Stomach (tissue), 9 donors: ENCODE data around the gene LRP1B. TPM values are rescaled to one million over a fixed set of nuclear protein-coding genes. Genes with fewer than 3 reads are reported as not detected.

Experiments used
- DNase-seq, 2 donors: peaks; one replicate each; pipeline versions ENCODE4 v3.0.0 to v3.0.0-alpha.2; 2013 to 2019
- H3K27ac ChIP-seq, 5 donors: fragments of 200-600 bp in 4 of 5; sonication (generic) in 4 of 5; one replicate each; pipeline ENCODE4 v1.5.1; 2013 to 2019; ENCODE audit warnings: mild to moderate bottlenecking in 1 of 5, moderate library complexity in 1 of 5
- H3K27me3 ChIP-seq, 3 donors: fragments of 200-600 bp; sonication (generic); one replicate each; pipeline ENCODE4 v1.5.1; 2017 to 2019; ENCODE audit warnings: mixed run types in 1 of 3
- H3K36me3 ChIP-seq, 4 donors: fragments of 200-600 bp; sonication (generic); 1 replicate in 3 of 4; 2 replicates in 1 of 4; pipeline ENCODE4 v1.5.1; 2016 to 2019
- H3K4me1 ChIP-seq, 4 donors: fragments of 200-600 bp; sonication (generic); one replicate each; pipeline ENCODE4 v1.5.1; 2016 to 2019
- H3K4me3 ChIP-seq, 4 donors: fragments of 200-600 bp; sonication (generic) in 3 of 4; one replicate each; pipeline ENCODE4 v1.5.1; 2016 to 2019; ENCODE audit warnings: mild to moderate bottlenecking in 1 of 4
- H3K9me3 ChIP-seq, 4 donors: fragments of 200-600 bp; sonication (generic); one replicate each; pipeline ENCODE4 v1.5.1; 2016 to 2019
- EP300 ChIP-seq: sonication (generic); formaldehyde crosslinking; IDR thresholded peaks from one replicate; pipeline ENCODE4 v1.6.1; 2017; ENCODE audit warnings: antibody characterized with exemption
- POLR2A ChIP-seq, 4 donors: fragments of 450-650 bp; IDR thresholded peaks; one replicate each; pipeline ENCODE4 v1.6.1; 2016; ENCODE audit warnings: antibody characterized with exemption in 4 of 4, control low read depth in 2 of 4, mild to moderate bottlenecking in 1 of 4, moderate library complexity in 1 of 4
- POLR2AphosphoS5 ChIP-seq, 3 donors: sonication (generic); formaldehyde crosslinking; IDR thresholded peaks; one replicate each; pipeline ENCODE4 v1.6.1; 2016; ENCODE audit warnings: antibody characterized with exemption in 3 of 3
- WGBS, 5 donors: extraction: QIAGEN DNeasy Blood & Tissue Kit in 3 of 5; methylation state at CpG; one replicate each; pipeline versions ENCODE4 v1.1.5 to v1.1.7; 2013 to 2018; 5-methylcytosine and 5-hydroxymethylcytosine counted together
- intact Hi-C: fragments of 100-400 bp; cut with DNase I; formaldehyde crosslinking; loops from one replicate; pipeline ENCODE4 v1.15.1; 2023; ENCODE audit warnings: low total_unique reads
- polyA plus RNA-seq, 3 donors: library from polyadenylated mRNA; stranded (reverse); fragments of 200-250 nt; gene quantifications; one replicate each; pipeline ENCODE4 v1.2.3, GENCODE V29; 2013
- total RNA-seq, 5 donors: library from RNA; depleted of rRNA; stranded (reverse); fragments of >200 nt; gene quantifications; one replicate each; pipeline versions ENCODE4 v1.1.0 to v1.2.3, GENCODE V29; 2014 to 2016
- TF ChIP-seq, protein P1 (sequence below), 7 experiments: fragments of 450-650 bp in 4 of 7; fragments of 200-600 bp in 3 of 7; sonication (generic) in 3 of 7; IDR thresholded peaks; one replicate each; pipeline ENCODE4 v1.5.1; 2016 to 2019; ENCODE audit warnings: antibody characterized with exemption in 7 of 7, control low read depth in 2 of 7, mild to moderate bottlenecking in 1 of 7
- donor health status: healthy with polysubstance abuse.
- donor health status: Bipolar disorder and iron deficiency.
- donor health status: healthy.

The LRP1B gene
- total and polyA plus RNA-seq, 8 donors: under 0.01 to 9.0 (median 0.38) TPM

DNA sequence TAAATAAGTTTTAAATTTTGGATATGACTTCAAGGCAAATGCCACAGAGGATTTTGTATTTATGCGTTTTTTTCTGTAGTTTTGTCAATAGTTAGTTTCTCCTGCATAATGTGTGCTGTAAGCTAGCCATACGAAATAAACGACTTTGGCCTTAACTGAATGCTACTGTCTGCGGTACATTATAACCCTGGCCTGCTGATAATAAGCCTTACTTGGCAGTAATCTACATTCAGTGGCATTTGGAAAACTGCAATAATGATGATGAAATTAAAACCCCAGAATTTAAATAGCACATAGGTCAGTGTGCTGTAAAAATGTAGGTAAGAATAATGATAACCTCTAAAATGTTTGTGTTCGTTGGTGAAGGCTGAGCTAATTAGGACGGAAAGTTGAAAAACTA lies 88.8 kb downstream of the LRP1B start:
- H3K27ac ChIP-seq: no peak overlapping the region
- H3K4me1 ChIP-seq: no peaks in the 10 kb centered on the region
- H3K36me3 ChIP-seq: no peaks in the 10 kb centered on the region
- DNase-seq: no peak
- intact Hi-C loops: no loop called here
- 75 to 87% (median 86%) methylated on average over 6 of the region's 6 CpGs for WGBS, 5 donors
- H3K4me3 ChIP-seq: no peak overlapping the region
- H3K27me3 ChIP-seq: no peaks in the 10 kb centered on the region
- TF ChIP-seq, protein P1, sequence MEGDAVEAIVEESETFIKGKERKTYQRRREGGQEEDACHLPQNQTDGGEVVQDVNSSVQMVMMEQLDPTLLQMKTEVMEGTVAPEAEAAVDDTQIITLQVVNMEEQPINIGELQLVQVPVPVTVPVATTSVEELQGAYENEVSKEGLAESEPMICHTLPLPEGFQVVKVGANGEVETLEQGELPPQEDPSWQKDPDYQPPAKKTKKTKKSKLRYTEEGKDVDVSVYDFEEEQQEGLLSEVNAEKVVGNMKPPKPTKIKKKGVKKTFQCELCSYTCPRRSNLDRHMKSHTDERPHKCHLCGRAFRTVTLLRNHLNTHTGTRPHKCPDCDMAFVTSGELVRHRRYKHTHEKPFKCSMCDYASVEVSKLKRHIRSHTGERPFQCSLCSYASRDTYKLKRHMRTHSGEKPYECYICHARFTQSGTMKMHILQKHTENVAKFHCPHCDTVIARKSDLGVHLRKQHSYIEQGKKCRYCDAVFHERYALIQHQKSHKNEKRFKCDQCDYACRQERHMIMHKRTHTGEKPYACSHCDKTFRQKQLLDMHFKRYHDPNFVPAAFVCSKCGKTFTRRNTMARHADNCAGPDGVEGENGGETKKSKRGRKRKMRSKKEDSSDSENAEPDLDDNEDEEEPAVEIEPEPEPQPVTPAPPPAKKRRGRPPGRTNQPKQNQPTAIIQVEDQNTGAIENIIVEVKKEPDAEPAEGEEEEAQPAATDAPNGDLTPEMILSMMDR (IDR thresholded peaks at IDR 0.05): no peak
- TF ChIP-seq EP300 (no peak), POLR2AphosphoS5 (IDR thresholded peaks at IDR 0.05) (no peak), POLR2A (IDR thresholded peaks at IDR 0.05) (no peak)
- H3K9me3 ChIP-seq: no peaks in the 10 kb centered on the region

DNA sequence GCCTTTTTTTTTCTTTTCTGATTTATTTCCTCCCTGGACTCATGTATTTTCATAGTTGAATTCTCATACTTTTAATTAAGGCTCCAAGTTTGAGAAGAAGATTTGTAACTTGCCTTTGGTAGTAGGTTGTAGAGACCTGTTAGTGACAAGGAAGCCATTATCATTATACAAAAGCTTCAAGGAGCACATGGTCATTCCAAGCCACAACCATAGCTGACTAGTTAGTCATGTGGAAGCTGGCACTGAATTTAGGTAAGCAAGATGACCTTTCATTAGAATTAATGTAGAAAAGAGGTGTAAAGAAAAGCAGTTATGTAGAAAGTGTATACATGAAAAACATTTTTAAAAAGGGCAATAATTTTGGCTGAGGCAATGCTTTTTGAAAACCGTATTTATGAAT lies 89.7 kb downstream of the LRP1B start:
- no peak overlapping the region for H3K27ac ChIP-seq
- no peaks in the 10 kb centered on the region for H3K36me3 ChIP-seq
- no peak overlapping the region for H3K4me3 ChIP-seq
- intact Hi-C loops: no loop called here
- no peaks in the 10 kb centered on the region for H3K27me3 ChIP-seq
- TF ChIP-seq POLR2A (IDR thresholded peaks at IDR 0.05) (no peak), POLR2AphosphoS5 (IDR thresholded peaks at IDR 0.05) (no peak), EP300 (no peak)
- TF ChIP-seq, protein P1 (IDR thresholded peaks at IDR 0.05): no peak
- WGBS, 5 donors: 77 to 90% (median 81%) methylated on average over 1 of the region's 1 CpG
- H3K9me3 ChIP-seq: no peaks in the 10 kb centered on the region
- no peak for DNase-seq
- no peaks in the 10 kb centered on the region for H3K4me1 ChIP-seq

DNA sequence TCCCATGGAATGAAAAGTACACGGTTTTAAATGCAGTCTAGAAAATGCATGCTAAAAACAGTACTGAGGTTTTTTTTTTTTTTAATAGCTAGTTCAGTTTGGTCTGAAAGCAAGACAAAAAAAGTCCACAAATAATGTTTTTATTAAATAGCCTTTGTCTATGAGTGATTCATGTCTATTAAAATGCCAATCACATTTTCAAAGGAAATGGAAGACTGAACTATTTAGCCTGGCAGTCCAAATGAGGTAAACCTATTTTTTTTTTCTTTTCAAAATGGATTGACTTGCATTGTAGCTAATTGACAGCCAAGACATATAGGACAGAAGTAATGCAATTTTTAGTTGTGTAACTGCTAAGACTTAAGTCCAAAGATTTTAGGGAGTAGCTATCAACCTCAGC lies 90.3 kb downstream of the LRP1B start:
- Histone ChIP-seq H3K27me3 (no peaks in the 10 kb centered on the region), H3K4me1 (no peaks in the 10 kb centered on the region), H3K4me3 (no peak overlapping the region), H3K9me3 (no peaks in the 10 kb centered on the region), H3K36me3 (no peaks in the 10 kb centered on the region), H3K27ac (no peak overlapping the region)
- intact Hi-C loops: no loop called here
- WGBS, 5 donors: 48 to 69% (median 63%) methylated on average over 1 of the region's 1 CpG
- no peak for DNase-seq
- TF ChIP-seq POLR2A (IDR thresholded peaks at IDR 0.05): no peak
- no peak for TF ChIP-seq EP300
- TF ChIP-seq POLR2AphosphoS5 (IDR thresholded peaks at IDR 0.05): no peak

DNA sequence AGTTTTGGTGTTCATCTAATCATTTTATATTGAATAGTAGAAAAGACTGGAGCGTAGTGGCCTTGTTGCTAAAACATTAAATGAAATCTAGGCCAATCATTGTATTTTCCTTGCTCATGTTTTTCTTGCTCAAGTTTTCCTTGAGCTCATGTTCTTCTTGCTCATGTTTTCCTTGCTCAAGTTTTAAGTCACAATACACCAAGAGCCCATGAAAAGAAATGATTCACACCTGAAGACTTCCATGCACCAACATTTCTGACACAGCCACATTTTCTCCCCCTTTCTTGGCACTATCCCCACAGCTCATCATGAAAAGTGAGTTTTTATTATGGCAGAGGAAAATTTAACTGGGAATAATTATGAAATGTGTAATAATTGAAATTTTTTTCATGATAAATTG lies 92.0 kb downstream of the LRP1B start:
- intact Hi-C loops: no loop called here
- no peak for DNase-seq
- 88 to 96% (median 94%) methylated on average over 1 of the region's 1 CpG for WGBS, 5 donors
- TF ChIP-seq POLR2A (IDR thresholded peaks at IDR 0.05) (no peak), EP300 (no peak), POLR2AphosphoS5 (IDR thresholded peaks at IDR 0.05) (no peak)
- TF ChIP-seq, protein P1 (IDR thresholded peaks at IDR 0.05): no peak
- Histone ChIP-seq H3K4me3 (no peak overlapping the region), H3K36me3 (no peaks in the 10 kb centered on the region), H3K9me3 (no peaks in the 10 kb centered on the region), H3K27ac (no peak overlapping the region), H3K4me1 (no peaks in the 10 kb centered on the region), H3K27me3 (no peaks in the 10 kb centered on the region)

DNA sequence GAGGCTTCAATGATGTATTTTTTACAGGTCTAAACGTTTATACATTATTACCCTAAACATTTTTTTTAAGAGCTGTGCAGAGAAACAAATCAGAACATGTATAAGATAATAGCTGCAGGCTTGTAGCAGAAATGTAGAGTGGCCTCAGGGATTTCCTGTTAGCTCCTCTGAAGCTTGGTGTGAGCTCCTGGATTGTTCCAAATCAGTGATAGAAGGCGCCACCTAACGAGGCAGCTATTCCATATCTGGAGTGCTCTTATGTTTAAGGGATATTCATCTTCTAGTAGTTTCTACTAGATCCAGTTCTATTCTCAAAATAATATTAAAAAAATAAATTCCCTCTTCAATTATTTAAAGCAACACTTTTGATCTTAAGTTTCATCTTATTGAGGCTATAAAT lies 93.1 kb downstream of the LRP1B start:
- TF ChIP-seq POLR2AphosphoS5 (IDR thresholded peaks at IDR 0.05) (no peak), POLR2A (IDR thresholded peaks at IDR 0.05) (no peak)
- Histone ChIP-seq H3K27ac (no peak overlapping the region), H3K36me3 (no peaks in the 10 kb centered on the region), H3K4me3 (no peak overlapping the region), H3K27me3 (no peaks in the 10 kb centered on the region), H3K4me1 (no peaks in the 10 kb centered on the region), H3K9me3 (no peaks in the 10 kb centered on the region)
- DNase-seq: peak in 1 of 2 donors; percentile 15
- intact Hi-C loops: no loop called here
- WGBS, 5 donors: 17 to 36% (median 35%) methylated on average over 3 of the region's 3 CpGs
